Fibroblast of the conjunctiva (primary cell): ENCODE data around the gene PGK2.

ENCODE experiments used
- DNase-seq: peaks from one replicate; pipeline ENCODE4 v3.0.0-alpha.2; 2010; ENCODE audit warnings: low read depth

The PGK2 gene

GRCh38 chr6:49736017-49736508, 51.0 kb downstream of the PGK2 start:
- no peak for DNase-seq
